Caco-2 (cell line): Measurements from ENCODE around the gene WFDC12. TPM values are rescaled to one million over a fixed set of nuclear protein-coding genes. Genes with fewer than 3 reads are reported as not detected.

Experiments used
- BruUV-seq: library from RNA; stranded (reverse); fragments of 400-500 nt; replicated peaks from 2 replicates; lab custom pipeline; 2021; lab: Mats Ljungman, UMichigan
- CTCF ChIA-PET: fragments of 300-600 bp; sonication (Branson Sonifier 250); formaldehyde crosslinking; loops from one replicate; lab custom pipeline; 2022; ENCODE audit warnings: antibody characterized with exemption; lab: Charles Lee
- POLR2A ChIA-PET: fragments of 300-600 bp; sonication (Branson Sonifier 250); formaldehyde crosslinking; loops from one replicate; lab custom pipeline; 2022; ENCODE audit warnings: antibody characterized with exemption; lab: Charles Lee
- DNase-seq, 2 experiments: peaks; one replicate each; pipeline versions ENCODE4 v3.0.0 to v3.0.0-alpha.2; 2020 to 2022
- H3K27me3 ChIP-seq: replicated peaks from 2 replicates; pipeline ENCODE4 v1.6.0; 2011; ENCODE audit warnings: low read length; ENCODE audit not compliant: control insufficient read depth, insufficient read depth
- H3K36me3 ChIP-seq: 2 replicates; pipeline ENCODE4 v1.5.1; 2011; ENCODE audit warnings: low read length; ENCODE audit not compliant: control insufficient read depth, insufficient read depth
- H3K4me1 ChIP-seq: fragments of 250-450 bp; sonication (Bioruptor Pico); 2 replicates; pipeline ENCODE4 v1.5.1; 2020; ENCODE audit warnings: mild to moderate bottlenecking
- H3K4me3 ChIP-seq: 2 replicates; pipeline ENCODE4 v1.5.1; 2011; ENCODE audit warnings: low read depth, mild to moderate bottlenecking, control low read depth, low read length
- H3K9me3 ChIP-seq: fragments of 250-450 bp; sonication (Bioruptor Pico); 2 replicates; pipeline ENCODE4 v1.5.1; 2020; ENCODE audit warnings: mild to moderate bottlenecking, moderate library complexity
- H3K27ac Mint-ChIP-seq: one replicate; pipeline ENCODE4 v1.8.0; 2022; ENCODE audit warnings: mixed read lengths; ENCODE audit not compliant: unreplicated experiment
- H3K27me3 Mint-ChIP-seq: one replicate; pipeline ENCODE4 v1.8.0; 2022; ENCODE audit warnings: mixed read lengths; ENCODE audit not compliant: insufficient read depth, unreplicated experiment
- H3K36me3 Mint-ChIP-seq: one replicate; pipeline ENCODE4 v1.8.0; 2022; ENCODE audit warnings: mild to moderate bottlenecking, mixed read lengths; ENCODE audit not compliant: insufficient read depth, unreplicated experiment
- H3K4me1 Mint-ChIP-seq: one replicate; pipeline ENCODE4 v1.8.0; 2022; ENCODE audit warnings: low read depth, mixed read lengths; ENCODE audit not compliant: unreplicated experiment
- H3K4me3 Mint-ChIP-seq: one replicate; pipeline ENCODE4 v1.8.0; 2022; ENCODE audit warnings: mild to moderate bottlenecking, moderate library complexity, mixed read lengths; ENCODE audit not compliant: unreplicated experiment
- H3K9me3 Mint-ChIP-seq: one replicate; pipeline ENCODE4 v1.8.0; 2022; ENCODE audit warnings: mixed read lengths; ENCODE audit not compliant: unreplicated experiment
- CTCF ChIP-seq, 2 experiments: fragments of 200-600 bp in 1 of 2; IDR thresholded peaks; 1 replicate in 1 of 2; 2 replicates in 1 of 2; pipeline versions ENCODE4 v1.5.1 to v1.8.0; 2011 to 2022; ENCODE audit warnings: antibody characterized with exemption in 1 of 2, control low read depth in 1 of 2, inconsistent platforms in 1 of 2, low read depth in 1 of 2, low read length in 1 of 2, mild to moderate bottlenecking in 1 of 2, moderate library complexity in 1 of 2; ENCODE audit not compliant: insufficient read depth in 1 of 2, severe bottlenecking in 1 of 2, unreplicated experiment in 1 of 2
- intact Hi-C: fragments of 100-400 bp; cut with micrococcal nuclease; formaldehyde crosslinking; loops from one replicate; pipeline ENCODE4 v1.10.0; 2022; ENCODE audit not compliant: unreplicated experiment
- total RNA-seq: library from RNA; stranded (reverse); gene quantifications from 2 replicates; pipeline ENCODE4 v1.2.3, GENCODE V29; 2022

Gene WFDC12
- total RNA-seq, 1 experiment from 2014 or later = not detected

GRCh38 chr20:45110301-45110700 is 14.0 kb downstream of the WFDC12 start:
- Mint-ChIP-seq H3K4me3 (no peak overlapping the region), H3K27ac (no peak overlapping the region), H3K27me3 (no peaks in the 10 kb centered on the region), H3K9me3 (no peaks in the 10 kb centered on the region), H3K36me3 (no peaks in the 10 kb centered on the region), H3K4me1 (peaks cover 6% of the 10 kb centered on the region)
- H3K9me3 ChIP-seq = no peaks in the 10 kb centered on the region
- intact Hi-C loops = no loop called here
- no peaks in the 10 kb centered on the region for H3K4me1 ChIP-seq
- POLR2A ChIA-PET = no interaction called here
- no TSS peak for BruUV-seq
- peaks cover 2% of the 10 kb centered on the region; the same call in 1 of the 2 replicates for H3K27me3 ChIP-seq
- no peak for TF ChIP-seq CTCF (IDR thresholded peaks at IDR 0.05; ENCODE audit: insufficient read depth in 1 of 2, low read depth in 1 of 2, low read length in 1 of 2, severe bottlenecking in 1 of 2, unreplicated experiment in 1 of 2)
- H3K36me3 ChIP-seq = no peaks in the 10 kb centered on the region
- H3K4me3 ChIP-seq = no peak overlapping the region
- CTCF ChIA-PET = interaction anchor here (1.0 to 5.8 kb wide), 7 partner anchors 11 to 180 kb away, joined by 3 to 71 read pairs (median 5); partner anchors contain the start of gene WFDC12
- no peak for DNase-seq

GRCh38 chr20:45109634-45110033 is 14.6 kb downstream of the WFDC12 start:
- DNase-seq = no peak
- POLR2A ChIA-PET = interaction anchor here (0.6 kb wide), 1 partner anchor 181 kb away, joined by 13 read pairs; no protein-coding TSS in a partner anchor
- Histone ChIP-seq H3K36me3 (no peaks in the 10 kb centered on the region), H3K27me3 (peaks cover 2% of the 10 kb centered on the region; the same call in 1 of the 2 replicates), H3K4me3 (no peak overlapping the region), H3K4me1 (no peaks in the 10 kb centered on the region), H3K9me3 (no peaks in the 10 kb centered on the region)
- BruUV-seq = no TSS peak
- no peaks in the 10 kb centered on the region for H3K9me3 Mint-ChIP-seq
- H3K4me3 Mint-ChIP-seq = no peak overlapping the region
- CTCF ChIA-PET = interaction anchor here (1.0 to 5.8 kb wide), 7 partner anchors 10 to 181 kb away, joined by 3 to 71 read pairs (median 5); partner anchors contain the start of gene WFDC12
- intact Hi-C loops = no loop called here
- no peak overlapping the region for H3K27ac Mint-ChIP-seq
- no peaks in the 10 kb centered on the region for H3K27me3 Mint-ChIP-seq
- no peaks in the 10 kb centered on the region for H3K36me3 Mint-ChIP-seq
- TF ChIP-seq CTCF (IDR thresholded peaks at IDR 0.05; ENCODE audit: insufficient read depth in 1 of 2, low read depth in 1 of 2, low read length in 1 of 2, severe bottlenecking in 1 of 2, unreplicated experiment in 1 of 2) = no peak
- peaks cover 6% of the 10 kb centered on the region for H3K4me1 Mint-ChIP-seq

GRCh38 chr20:45105317-45105716 is 18.9 kb downstream of the WFDC12 start:
- H3K9me3 ChIP-seq = no peaks in the 10 kb centered on the region
- peaks cover 2% of the 10 kb centered on the region; the same call in 1 of the 2 replicates for H3K27me3 ChIP-seq
- H3K4me1 Mint-ChIP-seq = peaks cover 6% of the 10 kb centered on the region
- H3K36me3 Mint-ChIP-seq = no peaks in the 10 kb centered on the region
- H3K4me3 ChIP-seq = no peak overlapping the region
- H3K9me3 Mint-ChIP-seq = no peaks in the 10 kb centered on the region
- intact Hi-C loops = no loop called here
- DNase-seq = no peak
- no TSS peak for BruUV-seq
- no peaks in the 10 kb centered on the region for H3K27me3 Mint-ChIP-seq
- H3K4me3 Mint-ChIP-seq = no peak overlapping the region
- TF ChIP-seq CTCF (IDR thresholded peaks at IDR 0.05; ENCODE audit: insufficient read depth in 1 of 2, low read depth in 1 of 2, low read length in 1 of 2, severe bottlenecking in 1 of 2, unreplicated experiment in 1 of 2) = no peak
- CTCF ChIA-PET = interaction anchor here (0.7 to 2.9 kb wide), 6 partner anchors 9 to 185 kb away, joined by 3 to 14 read pairs (median 4); no protein-coding TSS in a partner anchor
- no peaks in the 10 kb centered on the region for H3K36me3 ChIP-seq
- no peaks in the 10 kb centered on the region for H3K4me1 ChIP-seq
- H3K27ac Mint-ChIP-seq = no peak overlapping the region
- POLR2A ChIA-PET = no interaction called here
